ENCODE measurements around the gene ALG1L2. TPM values are rescaled to one million over a fixed set of nuclear protein-coding genes. Genes with fewer than 3 reads are reported as not detected.
A peak's percentile ranks its signal among the peaks of the same experiment; 100 is the strongest.
"Not testable (repeated sequence)": the region's sequence is repeated elsewhere in the genome, so short reads cannot be mapped to it uniquely, and the experiment has no call there.

Gene ALG1L2
- total RNA-seq, 2 donors from 2014 or later, result 1.4 TPM; not detected in 1

DNA sequence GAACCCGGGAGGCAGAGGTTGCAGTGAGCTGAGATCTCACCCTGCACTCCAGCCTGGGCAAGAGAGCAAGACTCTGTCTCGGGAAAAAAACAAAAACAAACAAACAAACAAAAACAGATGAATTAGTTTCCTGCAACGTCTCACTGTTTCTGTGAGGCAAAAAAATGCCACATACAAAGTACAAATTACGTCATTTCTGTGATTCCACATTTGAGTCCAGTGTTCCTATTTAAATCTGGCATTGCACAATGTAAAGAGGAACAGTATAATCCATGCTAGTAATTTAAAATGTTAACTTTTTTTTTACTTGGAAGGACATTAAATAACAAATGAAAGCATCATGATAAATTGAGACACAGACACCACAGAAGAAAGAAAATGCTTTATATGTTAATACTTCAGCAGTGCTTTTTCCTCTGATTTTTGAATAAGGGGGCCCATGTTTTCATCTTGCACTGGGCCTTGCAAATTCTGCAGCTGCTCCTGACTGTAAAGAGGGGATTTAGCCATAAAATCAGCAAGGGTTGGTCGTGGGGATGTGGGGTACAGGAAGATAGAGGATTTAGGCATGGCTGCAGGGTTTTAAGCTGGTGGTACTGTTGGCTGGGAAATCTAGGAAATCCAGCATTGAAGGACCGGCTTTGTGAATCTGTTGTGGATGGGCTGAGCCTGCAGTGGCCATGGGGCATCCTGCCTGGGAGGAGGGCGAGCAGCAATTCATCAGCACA, 1.9 kb downstream of the ALG1L2 start:
- ATAC-seq; H3K9me3 Mint-ChIP-seq; H3K36me3 Mint-ChIP-seq; H3K4me3 Mint-ChIP-seq; DNase-seq (ENCODE audit: low spot score): not testable (repeated sequence)
- peaks cover 8 to 12% of the 10 kb centered on the region in 2 donors for H3K4me1 Mint-ChIP-seq (ENCODE audit: low read depth in 2 of 2)
- H3K27ac Mint-ChIP-seq, result peak overlapping the region in 1 of 2 donors; percentile 13
- peaks cover 8 to 16% of the 10 kb centered on the region in 2 donors for H3K27me3 Mint-ChIP-seq

DNA sequence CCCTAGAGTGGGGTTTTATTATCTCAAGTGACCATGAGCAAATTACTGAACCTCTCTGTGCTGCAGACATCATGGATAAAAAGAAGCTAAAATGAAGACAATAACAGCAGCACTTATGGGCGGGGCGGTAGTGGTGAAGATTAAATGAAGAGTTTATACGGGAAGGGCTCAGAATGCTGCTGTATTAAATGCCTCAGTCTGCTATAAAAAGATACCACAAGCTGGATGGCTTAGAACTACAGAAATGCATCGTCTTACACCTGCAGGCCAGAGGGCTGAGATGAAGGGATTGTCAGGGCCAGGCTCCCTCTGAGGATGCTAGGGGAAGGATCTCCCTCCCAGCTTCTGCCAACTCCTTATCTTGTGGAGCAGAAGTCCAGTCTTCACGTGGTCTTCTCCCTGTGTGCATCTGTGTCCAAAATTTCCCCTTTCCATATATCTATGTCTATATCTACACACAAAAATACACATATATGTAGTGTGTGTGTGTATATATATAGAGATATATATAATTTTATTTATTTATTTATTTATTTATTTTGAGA, 2.9 kb downstream of the ALG1L2 start:
- Mint-ChIP-seq H3K36me3 (no peaks in the 10 kb centered on the region), H3K4me3 (no peak overlapping the region), H3K4me1 (ENCODE audit: low read depth in 2 of 2) (peaks cover 8 to 12% of the 10 kb centered on the region in 2 donors), H3K27ac (no peak overlapping the region), H3K9me3 (no peaks in the 10 kb centered on the region), H3K27me3 (peaks cover 8 to 16% of the 10 kb centered on the region in 2 donors)
- DNase-seq (ENCODE audit: low spot score) (no peak), ATAC-seq (no peak)

DNA sequence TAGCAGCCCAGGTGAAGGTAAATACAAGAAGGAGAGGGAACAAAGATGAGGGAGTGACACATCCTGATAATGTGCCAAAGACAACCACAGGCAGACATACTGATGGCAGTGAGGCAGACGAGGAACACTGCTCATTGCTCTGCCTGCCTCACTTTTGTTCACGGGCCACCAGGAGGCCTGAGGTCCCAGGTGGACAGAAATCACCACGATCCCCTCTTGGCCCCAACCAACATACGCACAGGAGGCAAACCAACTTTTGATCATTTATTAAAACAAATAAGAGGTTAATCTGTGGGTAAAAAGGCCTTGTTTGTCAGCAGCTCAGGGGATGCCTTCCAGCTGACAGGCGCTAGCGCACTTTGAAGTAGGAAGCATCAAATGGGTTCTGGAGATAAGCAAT, 4.2 kb downstream of the ALG1L2 start:
- Mint-ChIP-seq H3K27me3 (peaks cover 8 to 11% of the 10 kb centered on the region in 2 donors), H3K36me3 (no peaks in the 10 kb centered on the region), H3K4me1 (ENCODE audit: low read depth in 2 of 2) (peaks cover 8 to 12% of the 10 kb centered on the region in 2 donors), H3K4me3 (no peak overlapping the region), H3K27ac (no peak overlapping the region), H3K9me3 (no peaks in the 10 kb centered on the region)
- ATAC-seq (no peak), DNase-seq (ENCODE audit: low spot score) (no peak)

DNA sequence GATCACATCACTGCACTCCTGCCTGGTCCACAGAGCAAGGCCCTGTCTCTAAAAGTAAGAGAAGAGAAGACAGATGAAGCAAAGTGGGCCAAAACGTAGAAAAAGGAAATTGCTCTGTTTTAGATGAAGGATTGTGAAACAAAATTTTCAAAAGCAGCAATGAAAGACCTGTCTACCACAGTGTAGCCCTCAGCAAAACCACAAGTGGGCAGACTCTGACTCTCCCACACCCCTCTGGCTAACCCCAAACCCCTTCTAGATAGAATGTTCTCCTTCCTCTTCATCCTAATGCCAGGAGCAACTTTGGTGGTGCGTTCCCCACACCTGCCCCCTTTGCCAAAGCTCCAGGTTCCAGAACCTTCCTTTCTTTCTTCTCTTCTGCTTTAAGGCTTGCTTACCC, 5.0 kb downstream of the ALG1L2 start:
- H3K27me3 Mint-ChIP-seq, result not testable (repeated sequence)

DNA sequence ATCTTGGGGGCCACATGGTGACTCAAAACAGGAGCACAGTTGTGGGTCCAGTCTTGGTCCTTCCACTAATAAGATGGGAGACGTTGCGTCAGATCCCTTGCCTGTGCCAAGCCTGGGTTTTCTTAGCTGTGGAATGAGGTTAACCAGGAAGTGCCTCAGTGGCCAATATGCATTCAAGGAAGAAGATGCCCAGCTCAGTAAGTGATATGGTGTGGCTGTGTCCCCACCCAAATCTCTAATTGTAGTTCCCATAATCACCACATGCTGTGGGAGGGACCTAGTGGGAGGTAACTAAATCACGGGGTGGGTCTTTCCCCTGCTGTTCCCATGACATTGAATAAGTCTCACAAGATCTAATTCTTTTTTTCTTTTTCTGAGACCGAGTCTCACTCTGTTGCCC, 6.4 kb downstream of the ALG1L2 start:
- DNase-seq (ENCODE audit: low spot score), result no peak
- Mint-ChIP-seq H3K27ac (no peak overlapping the region), H3K4me3 (no peak overlapping the region), H3K9me3 (no peaks in the 10 kb centered on the region), H3K27me3 (no peaks in the 10 kb centered on the region), H3K4me1 (ENCODE audit: low read depth in 2 of 2) (peaks cover 5 to 8% of the 10 kb centered on the region in 2 donors), H3K36me3 (no peaks in the 10 kb centered on the region)
- no peak for ATAC-seq

More for the DNA sequence above, 5.0 kb downstream of the ALG1L2 start:
- H3K27ac Mint-ChIP-seq; H3K36me3 Mint-ChIP-seq; H3K4me3 Mint-ChIP-seq; H3K4me1 Mint-ChIP-seq (ENCODE audit: low read depth in 2 of 2); H3K9me3 Mint-ChIP-seq; ATAC-seq; DNase-seq (ENCODE audit: low spot score): not testable (repeated sequence)

DNA sequence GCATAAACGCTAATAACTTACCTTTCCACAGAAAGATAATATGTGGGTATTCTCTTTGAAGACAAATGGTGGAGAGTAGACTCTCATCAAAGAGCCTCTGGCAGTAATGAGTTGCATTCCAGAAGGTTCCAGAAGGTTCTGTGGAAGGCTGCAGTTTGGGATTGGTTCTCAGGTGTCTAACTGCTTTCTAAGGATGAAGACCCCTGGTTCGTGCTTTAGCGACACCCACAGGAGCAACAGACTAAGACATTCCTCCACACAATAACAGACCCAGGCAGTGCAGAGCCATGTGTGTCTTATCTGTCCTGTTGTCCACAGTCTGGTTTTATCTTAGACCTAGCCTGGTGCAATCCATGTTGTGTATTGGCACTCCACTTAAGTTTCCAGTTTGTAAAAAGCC, 9.1 kb downstream of the ALG1L2 start:
- H3K27ac Mint-ChIP-seq; H3K4me3 Mint-ChIP-seq; H3K27me3 Mint-ChIP-seq; H3K36me3 Mint-ChIP-seq; ATAC-seq; H3K9me3 Mint-ChIP-seq; DNase-seq (ENCODE audit: low spot score): not testable (repeated sequence)
- peaks cover 9 to 17% of the 10 kb centered on the region in 2 donors for H3K4me1 Mint-ChIP-seq (ENCODE audit: low read depth in 2 of 2)

DNA sequence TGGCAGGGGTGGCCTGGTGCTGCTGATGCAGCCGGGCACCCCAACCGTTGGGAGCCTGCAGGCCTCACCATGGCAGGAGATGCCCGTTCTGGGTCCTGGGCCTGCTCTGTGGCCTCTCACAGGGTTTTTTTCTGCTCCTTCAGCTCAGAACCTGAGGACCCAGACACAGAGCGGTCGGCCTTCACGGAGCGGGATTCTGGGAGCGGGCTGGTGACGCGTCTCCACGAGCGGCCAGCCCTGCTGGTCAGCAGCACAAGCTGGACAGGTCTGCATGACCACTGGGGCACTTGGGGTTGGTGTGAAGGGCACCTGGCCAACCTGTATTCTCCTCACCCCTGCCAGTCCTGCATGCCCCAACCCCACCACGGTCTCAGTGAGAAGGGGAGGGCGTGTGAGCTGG, 10.3 kb downstream of the ALG1L2 start:
- no peak for ATAC-seq
- Mint-ChIP-seq H3K4me3 (no peak overlapping the region), H3K27me3 (no peaks in the 10 kb centered on the region), H3K9me3 (no peaks in the 10 kb centered on the region), H3K27ac (no peak overlapping the region), H3K4me1 (ENCODE audit: low read depth in 2 of 2) (peaks cover 4 to 12% of the 10 kb centered on the region in 2 donors), H3K36me3 (no peaks in the 10 kb centered on the region)
- no peak for DNase-seq (ENCODE audit: low spot score)

DNA sequence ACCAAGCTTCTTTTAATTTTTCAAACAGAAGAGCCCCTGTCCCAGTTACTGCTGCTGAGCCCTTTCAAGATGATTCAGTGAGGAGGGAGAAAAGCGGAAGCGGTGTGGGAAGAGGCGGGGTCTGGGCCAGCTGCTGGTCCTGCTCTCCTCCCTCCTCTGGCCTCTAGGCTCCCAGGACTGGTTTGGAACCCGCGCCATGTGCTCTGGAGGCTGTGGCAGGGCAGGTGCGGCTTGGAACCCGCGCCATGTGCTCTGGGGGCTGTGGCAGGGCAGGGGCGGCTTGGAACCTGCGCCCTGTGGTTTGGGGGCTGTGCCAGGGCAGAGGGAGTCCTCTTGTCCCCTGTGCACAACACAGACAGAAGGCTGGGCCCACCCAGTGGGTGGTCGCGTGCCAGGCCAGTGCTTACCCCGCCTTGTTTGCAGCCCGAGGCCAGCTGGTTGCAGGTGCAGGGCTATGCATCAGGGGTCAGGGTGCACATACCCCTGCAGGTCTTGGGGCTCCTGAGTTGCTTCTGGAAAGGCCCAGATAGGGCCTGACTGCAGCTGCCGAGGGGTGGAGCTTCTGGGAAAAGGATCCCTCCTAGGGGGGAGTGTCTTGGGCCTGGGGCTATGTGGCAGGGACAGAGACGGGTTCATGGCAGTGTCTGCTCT, 12.2 kb downstream of the ALG1L2 start:
- no peaks in the 10 kb centered on the region for H3K36me3 Mint-ChIP-seq
- H3K4me3 Mint-ChIP-seq, result peak overlapping the region; percentile 67
- peaks cover 9 to 16% of the 10 kb centered on the region in 2 donors for H3K4me1 Mint-ChIP-seq (ENCODE audit: low read depth in 2 of 2)
- H3K27me3 Mint-ChIP-seq, result no peaks in the 10 kb centered on the region
- ATAC-seq (no peak), DNase-seq (ENCODE audit: low spot score) (no peak)
- peak overlapping the region; percentile 28 to 53 for H3K27ac Mint-ChIP-seq
- no peaks in the 10 kb centered on the region for H3K9me3 Mint-ChIP-seq

DNA sequence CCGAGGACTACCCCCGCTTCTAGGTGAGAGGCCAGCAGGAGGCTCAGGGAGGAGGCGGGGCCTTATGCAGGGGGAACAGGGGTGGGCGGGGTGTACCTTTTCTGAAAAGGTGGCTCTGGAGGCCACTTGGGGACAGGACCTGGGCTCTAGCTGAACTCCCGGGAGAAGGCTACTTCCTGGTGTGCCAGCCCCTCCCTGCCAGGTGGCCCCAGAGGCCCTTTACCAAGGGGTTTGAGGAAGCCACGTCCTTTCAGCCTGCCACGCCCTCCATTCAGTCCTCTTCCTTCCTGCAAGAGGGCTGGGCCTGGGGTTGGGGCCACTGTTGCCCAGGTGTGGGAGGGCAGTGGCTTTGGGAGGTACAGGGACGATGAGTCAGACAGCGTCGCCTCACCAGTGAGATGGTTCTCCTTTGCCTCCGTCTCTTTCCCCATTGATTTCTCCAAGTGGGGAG, 12.9 kb downstream of the ALG1L2 start:
- H3K4me3 Mint-ChIP-seq, result peak overlapping the region; percentile 17
- H3K27ac Mint-ChIP-seq; ATAC-seq; H3K36me3 Mint-ChIP-seq; DNase-seq (ENCODE audit: low spot score); H3K9me3 Mint-ChIP-seq; H3K27me3 Mint-ChIP-seq: not testable (repeated sequence)
- peaks cover 9 to 16% of the 10 kb centered on the region in 2 donors for H3K4me1 Mint-ChIP-seq (ENCODE audit: low read depth in 2 of 2)

DNA sequence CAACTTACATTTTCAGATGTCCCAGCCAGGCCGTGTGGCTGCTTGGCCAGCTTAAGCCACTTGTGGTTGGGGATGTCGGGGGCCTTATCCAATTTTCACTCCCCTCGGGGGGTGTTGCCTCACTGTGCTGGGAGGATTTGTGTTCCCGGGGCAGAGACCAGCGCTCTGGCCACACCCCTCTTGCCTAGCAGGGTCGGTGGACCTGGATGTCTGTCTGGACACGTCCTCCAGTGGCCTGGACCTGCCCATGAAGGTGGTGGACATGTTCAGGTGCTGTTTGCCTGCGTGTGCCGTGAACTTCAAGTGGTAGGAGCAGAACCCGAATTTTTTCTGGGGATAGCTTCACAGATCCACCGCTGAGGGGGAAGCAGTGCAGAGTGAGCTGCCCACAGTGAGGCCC, 14.2 kb downstream of the ALG1L2 start:
- H3K9me3 Mint-ChIP-seq; H3K27me3 Mint-ChIP-seq; DNase-seq (ENCODE audit: low spot score); H3K36me3 Mint-ChIP-seq; ATAC-seq; H3K4me3 Mint-ChIP-seq; H3K27ac Mint-ChIP-seq: not testable (repeated sequence)
- H3K4me1 Mint-ChIP-seq (ENCODE audit: low read depth in 2 of 2), result peaks cover 9 to 16% of the 10 kb centered on the region in 2 donors

DNA sequence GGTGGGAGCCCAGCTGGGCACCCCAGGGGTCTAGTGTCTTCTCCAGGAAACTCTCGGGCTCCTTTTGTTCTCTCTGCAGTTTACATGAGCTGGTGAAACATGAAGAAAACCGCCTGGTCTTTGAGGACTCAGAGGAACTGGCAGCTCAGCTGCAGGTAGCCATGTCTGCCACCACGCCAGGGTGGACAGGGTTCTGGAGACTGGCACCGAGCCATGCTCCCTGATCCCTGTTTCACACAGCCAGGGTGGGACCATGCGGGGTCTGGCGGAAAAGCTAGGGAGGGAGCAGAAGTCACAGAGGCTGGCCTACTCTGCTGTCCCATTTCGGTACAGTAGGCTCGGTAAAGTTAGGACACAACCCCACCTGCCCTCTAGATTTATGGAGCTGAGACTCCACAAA, 15.5 kb downstream of the ALG1L2 start:
- DNase-seq (ENCODE audit: low spot score); H3K36me3 Mint-ChIP-seq; ATAC-seq; H3K27ac Mint-ChIP-seq; H3K9me3 Mint-ChIP-seq; H3K4me3 Mint-ChIP-seq; H3K27me3 Mint-ChIP-seq: not testable (repeated sequence)
- H3K4me1 Mint-ChIP-seq (ENCODE audit: low read depth in 2 of 2), result peaks cover 9 to 16% of the 10 kb centered on the region in 2 donors

DNA sequence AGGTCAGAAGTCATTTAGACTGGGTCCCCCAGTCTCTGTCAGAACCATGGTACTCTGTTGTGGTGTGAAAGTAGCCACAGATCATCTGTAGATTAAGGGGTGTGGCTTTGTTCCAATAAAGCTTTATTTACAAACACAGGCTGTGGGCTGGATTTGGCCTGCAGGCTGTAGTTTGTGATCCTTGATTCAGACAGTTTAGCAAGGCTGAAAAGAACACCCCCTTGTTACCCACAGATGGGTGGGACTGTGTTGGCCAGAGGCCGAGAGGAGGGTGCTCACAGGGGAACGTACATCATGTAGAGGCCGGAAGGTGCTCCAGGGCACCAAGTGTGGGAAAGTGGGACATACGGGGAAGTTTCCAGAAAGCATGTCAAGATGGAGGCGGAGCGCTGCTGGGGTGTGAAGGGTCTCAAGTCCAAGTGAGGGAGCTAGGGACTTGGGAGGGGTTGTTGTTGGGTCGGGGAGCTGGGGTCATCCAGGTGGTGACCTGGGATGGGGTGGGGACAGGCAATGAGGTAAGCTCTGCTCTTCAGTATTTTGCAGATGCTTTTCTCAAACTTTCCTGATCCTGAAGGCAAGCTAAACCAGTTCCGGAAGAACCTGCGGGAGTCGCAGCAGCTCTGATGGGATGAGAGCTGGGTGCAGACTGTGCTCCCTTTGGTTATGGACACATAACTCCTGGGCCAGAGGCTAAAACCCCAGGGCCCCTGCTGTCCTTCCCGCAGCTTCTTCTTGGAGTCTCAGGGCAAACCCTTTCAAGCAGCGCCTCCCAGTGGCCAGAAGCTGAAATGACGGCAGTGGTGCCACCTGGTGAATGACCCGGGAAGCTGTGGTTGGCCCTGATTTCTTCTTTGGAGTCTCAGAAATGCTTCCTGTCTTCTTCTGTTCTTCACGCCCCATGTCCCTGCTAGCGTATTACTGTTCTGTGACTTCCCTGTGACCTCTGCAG, 16.3 kb downstream of the ALG1L2 start:
- H3K27me3 Mint-ChIP-seq, H3K4me3 Mint-ChIP-seq, H3K27ac Mint-ChIP-seq, ATAC-seq, H3K36me3 Mint-ChIP-seq, H3K9me3 Mint-ChIP-seq: not testable (repeated sequence)
- H3K4me1 Mint-ChIP-seq (ENCODE audit: low read depth in 2 of 2), result peaks cover 9 to 16% of the 10 kb centered on the region in 2 donors
- DNase-seq (ENCODE audit: low spot score), result peak; percentile 68

DNA sequence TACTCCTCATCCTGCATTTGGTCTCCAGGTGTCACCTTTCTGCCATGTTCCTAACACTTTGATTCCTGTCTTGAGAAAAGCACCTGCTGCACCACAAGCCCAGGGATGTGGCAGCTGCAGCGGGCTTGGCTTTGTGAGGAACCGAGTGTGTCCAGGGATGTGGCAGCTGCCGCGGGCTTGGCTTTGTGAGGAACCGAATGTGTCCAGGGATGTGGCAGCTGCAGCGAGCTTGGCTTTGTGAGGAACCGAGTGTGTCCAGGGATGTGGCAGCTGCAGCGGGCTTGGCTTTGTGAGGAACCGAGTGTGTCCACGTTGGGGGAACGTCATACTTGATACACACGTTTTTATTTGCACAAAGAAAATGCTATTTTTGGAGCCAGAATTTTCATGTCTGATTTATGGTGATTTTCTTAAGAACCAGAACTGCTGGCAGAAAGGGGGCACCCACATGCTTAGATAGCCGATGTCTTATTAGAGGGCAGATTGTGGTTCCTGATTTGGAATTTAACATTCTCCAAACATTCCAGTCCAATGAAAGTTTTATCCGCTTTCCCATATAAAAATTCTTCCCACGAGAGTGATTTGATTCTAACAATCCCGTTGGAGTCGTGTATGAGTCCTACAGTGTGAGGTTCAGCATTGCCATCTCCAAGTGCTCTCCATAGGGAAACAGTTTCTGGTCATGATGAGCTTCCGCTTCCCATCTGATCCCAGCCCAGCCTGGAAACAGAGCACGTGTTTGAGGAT, 17.2 kb downstream of the ALG1L2 start:
- H3K36me3 Mint-ChIP-seq; ATAC-seq; H3K4me3 Mint-ChIP-seq; H3K27me3 Mint-ChIP-seq; H3K27ac Mint-ChIP-seq; H3K9me3 Mint-ChIP-seq; DNase-seq (ENCODE audit: low spot score): not testable (repeated sequence)
- H3K4me1 Mint-ChIP-seq (ENCODE audit: low read depth in 2 of 2), result peaks cover 5 to 11% of the 10 kb centered on the region in 2 donors

Measured in natural killer cell treated with Interleukin-12 subunit alpha and Interleukin-12 subunit beta and Interleukin-15 and Interleukin-18, amount 100 ng/mL, for 72 hours (primary cell).